Measurements from ENCODE around the gene FOXN1. TPM values are rescaled to one million over a fixed set of nuclear protein-coding genes. Genes with fewer than 3 reads are reported as not detected.

FOXN1 gene
- total RNA-seq, 1 donor from 2014 or later, result 1.0 TPM

DNA sequence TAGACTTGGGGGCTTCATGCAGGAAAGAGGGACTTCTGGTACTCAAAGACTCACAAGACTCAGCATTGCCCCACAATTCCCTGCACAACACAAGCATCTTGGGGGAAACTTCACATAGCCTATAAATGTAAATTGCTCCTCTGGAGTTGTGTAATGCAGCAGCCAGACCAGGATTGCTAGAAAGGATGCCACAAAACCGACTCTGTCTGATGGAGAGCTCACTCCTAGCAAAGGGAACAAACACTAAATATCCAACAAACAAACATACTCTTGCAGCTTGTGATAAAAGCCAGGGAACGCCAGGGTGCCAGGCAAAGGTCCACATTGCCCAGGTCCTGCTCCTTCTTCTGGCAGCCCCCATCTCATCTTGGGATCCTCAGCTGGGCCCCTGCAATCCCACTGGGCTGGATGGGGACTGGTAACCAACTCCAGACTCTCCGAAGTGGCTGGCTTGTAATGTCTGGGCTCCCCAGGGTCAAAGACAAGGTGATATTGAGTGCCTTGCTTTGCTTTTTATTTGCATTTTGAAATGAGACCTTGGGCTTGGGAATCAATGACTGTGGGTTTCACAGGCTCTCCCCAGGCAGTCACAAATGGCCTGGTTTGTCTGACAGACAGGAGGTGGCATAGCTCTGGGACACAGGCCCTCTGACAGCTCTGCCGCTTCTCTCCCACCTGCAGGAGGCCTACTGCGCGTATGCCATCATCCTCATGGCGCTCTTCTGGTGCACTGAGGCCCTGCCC lies 17.4 kb upstream of the FOXN1 start:
- Mint-ChIP-seq H3K27me3 (no peaks in the 10 kb centered on the region), H3K4me3 (no peak overlapping the region), H3K27ac (peak overlapping the region; percentile 21), H3K4me1 (ENCODE audit: unreplicated experiment) (peaks cover 38% of the 10 kb centered on the region), H3K9me3 (no peaks in the 10 kb centered on the region), H3K36me3 (no peaks in the 10 kb centered on the region)
- TF ChIP-seq, protein P1, sequence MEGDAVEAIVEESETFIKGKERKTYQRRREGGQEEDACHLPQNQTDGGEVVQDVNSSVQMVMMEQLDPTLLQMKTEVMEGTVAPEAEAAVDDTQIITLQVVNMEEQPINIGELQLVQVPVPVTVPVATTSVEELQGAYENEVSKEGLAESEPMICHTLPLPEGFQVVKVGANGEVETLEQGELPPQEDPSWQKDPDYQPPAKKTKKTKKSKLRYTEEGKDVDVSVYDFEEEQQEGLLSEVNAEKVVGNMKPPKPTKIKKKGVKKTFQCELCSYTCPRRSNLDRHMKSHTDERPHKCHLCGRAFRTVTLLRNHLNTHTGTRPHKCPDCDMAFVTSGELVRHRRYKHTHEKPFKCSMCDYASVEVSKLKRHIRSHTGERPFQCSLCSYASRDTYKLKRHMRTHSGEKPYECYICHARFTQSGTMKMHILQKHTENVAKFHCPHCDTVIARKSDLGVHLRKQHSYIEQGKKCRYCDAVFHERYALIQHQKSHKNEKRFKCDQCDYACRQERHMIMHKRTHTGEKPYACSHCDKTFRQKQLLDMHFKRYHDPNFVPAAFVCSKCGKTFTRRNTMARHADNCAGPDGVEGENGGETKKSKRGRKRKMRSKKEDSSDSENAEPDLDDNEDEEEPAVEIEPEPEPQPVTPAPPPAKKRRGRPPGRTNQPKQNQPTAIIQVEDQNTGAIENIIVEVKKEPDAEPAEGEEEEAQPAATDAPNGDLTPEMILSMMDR (conservative IDR thresholded peaks at IDR 0.05), result no peak
- DNase-seq (ENCODE audit: extremely low spot score, unreplicated experiment), result no peak

DNA sequence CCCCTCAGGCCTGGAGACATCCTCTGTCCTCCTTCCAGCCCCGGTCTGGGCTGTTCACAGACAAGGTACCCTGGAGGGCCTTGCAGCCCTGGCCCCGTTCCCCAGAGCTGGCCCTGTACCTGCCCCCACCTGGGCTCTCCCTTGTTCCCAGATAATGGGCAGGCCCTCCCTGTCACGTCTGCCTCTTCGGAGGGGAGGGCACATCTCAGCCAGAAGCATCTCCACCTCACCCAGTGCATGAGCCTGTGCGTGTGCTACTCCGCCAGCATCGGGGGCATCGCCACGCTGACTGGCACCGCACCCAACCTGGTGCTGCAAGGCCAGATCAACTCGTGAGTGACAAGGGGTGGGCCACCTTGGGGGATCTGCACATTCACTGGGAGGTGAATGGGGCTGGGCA lies 14.9 kb upstream of the FOXN1 start:
- TF ChIP-seq, protein P1 (conservative IDR thresholded peaks at IDR 0.05), result no peak
- H3K27me3 Mint-ChIP-seq, result no peaks in the 10 kb centered on the region

DNA sequence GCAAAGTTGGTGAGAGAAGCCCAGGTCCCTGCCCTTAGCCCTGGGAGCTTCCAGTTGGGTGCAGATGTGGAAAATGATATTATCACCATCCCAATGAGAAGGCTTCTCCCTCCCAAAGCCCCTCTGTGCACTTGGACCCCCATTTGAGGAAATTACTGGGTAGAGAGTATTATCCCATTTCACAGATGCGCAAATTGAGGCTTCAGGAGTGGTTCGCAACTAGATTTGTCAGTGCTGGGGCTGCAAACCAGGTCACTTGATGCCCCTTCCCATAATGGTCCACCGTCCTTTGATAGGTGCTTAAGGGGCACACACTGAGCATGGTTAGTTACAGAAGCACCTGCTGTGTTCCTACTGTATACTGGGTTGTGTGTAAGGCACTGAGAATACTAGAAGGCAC lies 14.3 kb upstream of the FOXN1 start:
- TF ChIP-seq, protein P1 (conservative IDR thresholded peaks at IDR 0.05), result no peak
- Mint-ChIP-seq H3K27ac (no peak overlapping the region), H3K4me3 (no peak overlapping the region), H3K36me3 (no peaks in the 10 kb centered on the region), H3K27me3 (no peaks in the 10 kb centered on the region), H3K9me3 (no peaks in the 10 kb centered on the region), H3K4me1 (ENCODE audit: unreplicated experiment) (peaks cover 31% of the 10 kb centered on the region)
- no peak for DNase-seq (ENCODE audit: extremely low spot score, unreplicated experiment)

More for the DNA sequence above, 14.9 kb upstream of the FOXN1 start:
- H3K27ac Mint-ChIP-seq, result no peak overlapping the region
- H3K4me3 Mint-ChIP-seq, result no peak overlapping the region
- peaks cover 30% of the 10 kb centered on the region for H3K4me1 Mint-ChIP-seq (ENCODE audit: unreplicated experiment)
- no peaks in the 10 kb centered on the region for H3K36me3 Mint-ChIP-seq
- H3K9me3 Mint-ChIP-seq, result no peaks in the 10 kb centered on the region
- no peak for DNase-seq (ENCODE audit: extremely low spot score, unreplicated experiment)

DNA sequence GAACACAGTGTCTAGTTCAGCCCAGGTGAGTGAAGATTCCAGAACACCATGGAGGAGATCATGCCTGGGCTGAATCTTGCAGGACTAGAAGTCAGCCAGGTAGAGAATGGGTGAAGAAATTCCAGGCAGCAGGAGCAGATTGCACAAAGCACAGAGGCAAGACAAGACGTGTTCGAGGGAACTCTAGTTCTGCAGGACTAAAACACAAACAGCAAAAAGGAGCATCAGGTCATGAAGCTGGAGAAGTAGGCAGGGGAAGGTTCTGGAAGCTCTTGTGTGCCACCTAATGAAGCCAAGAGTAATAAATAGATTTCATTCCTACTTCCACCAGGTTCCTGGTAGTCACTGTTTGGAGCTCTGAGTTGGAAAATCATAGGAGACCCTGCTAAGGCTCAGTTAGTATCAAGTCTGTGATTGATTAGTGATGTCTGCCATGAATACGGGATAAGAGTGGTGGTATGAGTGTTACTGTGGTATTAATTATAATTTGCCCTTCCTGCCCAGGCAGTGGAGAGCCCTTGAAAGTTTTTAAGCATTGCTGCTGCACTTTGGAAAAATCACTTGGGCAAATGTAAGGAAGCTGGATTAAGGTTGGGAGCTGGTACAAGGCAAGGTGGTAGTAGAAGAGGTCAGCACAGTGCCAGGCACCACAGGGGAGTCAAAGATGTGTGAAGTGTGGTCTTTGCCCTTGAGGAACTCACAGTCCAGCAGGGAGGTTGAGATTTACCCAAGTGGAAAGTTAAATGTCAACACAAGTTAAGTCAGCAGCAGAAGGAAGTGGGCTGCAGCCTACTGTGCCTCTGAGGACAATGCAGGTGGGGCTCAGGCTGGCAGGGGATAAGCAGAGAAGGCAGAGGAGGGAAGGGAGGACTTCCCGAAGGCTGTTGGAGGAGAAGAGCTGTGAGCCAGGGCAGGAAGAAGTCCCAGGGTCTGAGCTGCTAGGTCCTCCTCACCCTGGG lies 13.5 kb upstream of the FOXN1 start:
- DNase-seq (ENCODE audit: extremely low spot score, unreplicated experiment), result no peak
- peak overlapping the region; percentile 41 for H3K4me3 Mint-ChIP-seq
- H3K9me3 Mint-ChIP-seq, result no peaks in the 10 kb centered on the region
- H3K4me1 Mint-ChIP-seq (ENCODE audit: unreplicated experiment), result peaks cover 25% of the 10 kb centered on the region
- no peaks in the 10 kb centered on the region for H3K36me3 Mint-ChIP-seq
- H3K27me3 Mint-ChIP-seq, result no peaks in the 10 kb centered on the region
- TF ChIP-seq, protein P1 (conservative IDR thresholded peaks at IDR 0.05), result no peak
- H3K27ac Mint-ChIP-seq, result no peak overlapping the region

DNA sequence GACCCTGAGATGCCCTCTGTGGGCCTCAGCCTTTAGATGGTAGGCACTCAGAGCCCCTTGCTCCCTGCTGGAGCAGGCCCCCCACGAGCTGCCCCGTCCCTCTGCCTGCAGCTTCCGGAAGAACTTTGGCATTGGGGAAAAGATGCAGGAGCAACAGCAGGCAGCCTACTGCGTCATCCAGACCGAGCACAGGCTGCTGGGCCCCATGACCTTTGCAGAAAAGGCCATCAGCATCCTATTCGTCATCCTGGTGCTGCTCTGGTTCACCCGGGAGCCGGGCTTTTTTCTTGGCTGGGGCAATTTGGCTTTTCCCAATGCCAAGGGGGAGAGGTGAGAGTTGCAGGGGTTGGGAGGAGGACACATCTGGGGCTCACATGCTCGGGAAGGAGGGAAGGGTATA lies 12.7 kb upstream of the FOXN1 start:
- H3K36me3 Mint-ChIP-seq, result no peaks in the 10 kb centered on the region
- H3K9me3 Mint-ChIP-seq, result no peaks in the 10 kb centered on the region
- no peak for DNase-seq (ENCODE audit: extremely low spot score, unreplicated experiment)
- H3K27ac Mint-ChIP-seq, result no peak overlapping the region
- H3K4me3 Mint-ChIP-seq, result no peak overlapping the region
- H3K27me3 Mint-ChIP-seq, result no peaks in the 10 kb centered on the region
- TF ChIP-seq, protein P1 (conservative IDR thresholded peaks at IDR 0.05), result no peak
- peaks cover 24% of the 10 kb centered on the region for H3K4me1 Mint-ChIP-seq (ENCODE audit: unreplicated experiment)
